Activated CD4-positive, alpha-beta T cell treated with anti-CD3 and anti-CD28 coated beads, Interleukin-2, amount 50 U/mL, for 48 hours (primary cell): ENCODE measurements around the gene IL32.

Source experiments
- DNase-seq, 2 experiments: peaks; one replicate each; pipeline ENCODE4 v3.0.0-alpha.2; 2020

Gene IL32

DNA sequence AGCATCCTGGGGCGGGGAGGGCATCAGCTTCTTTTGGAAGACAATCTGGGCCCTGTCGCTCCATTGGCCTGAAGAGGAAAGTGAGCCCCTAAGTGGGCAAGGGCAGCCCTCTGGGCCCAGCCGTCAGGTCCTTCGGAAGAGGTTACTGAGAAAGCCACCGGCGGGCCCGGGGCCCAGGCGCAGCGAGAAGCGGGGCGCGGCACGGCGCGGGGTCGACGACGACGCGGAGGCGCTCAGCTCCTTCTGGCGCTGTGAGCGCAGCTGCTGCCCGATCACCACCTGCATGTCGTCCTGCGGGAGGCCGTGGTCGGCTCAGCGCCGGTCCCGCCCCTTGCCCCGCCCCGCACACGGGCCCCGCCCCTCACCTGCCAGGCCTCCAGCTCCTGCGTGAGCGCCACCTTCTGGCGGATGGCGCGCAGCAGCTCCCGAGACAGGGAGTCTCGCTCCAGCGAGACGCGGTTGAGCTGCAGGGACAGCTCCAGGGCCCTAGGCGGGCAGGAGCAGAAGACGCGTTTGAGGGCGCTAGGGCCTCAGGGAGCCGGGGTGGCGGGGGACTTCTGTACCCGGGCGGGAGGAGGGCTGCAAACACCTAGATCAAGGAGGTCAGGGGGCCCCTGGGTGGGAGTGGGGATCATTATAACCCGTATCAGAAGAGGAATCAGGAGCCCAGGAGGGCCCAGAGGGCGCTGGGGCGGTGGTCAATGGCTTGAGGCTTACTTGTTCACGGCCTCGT, 37.3 kb upstream of the IL32 start:
- peak; percentile 91 to 92 for DNase-seq

DNA sequence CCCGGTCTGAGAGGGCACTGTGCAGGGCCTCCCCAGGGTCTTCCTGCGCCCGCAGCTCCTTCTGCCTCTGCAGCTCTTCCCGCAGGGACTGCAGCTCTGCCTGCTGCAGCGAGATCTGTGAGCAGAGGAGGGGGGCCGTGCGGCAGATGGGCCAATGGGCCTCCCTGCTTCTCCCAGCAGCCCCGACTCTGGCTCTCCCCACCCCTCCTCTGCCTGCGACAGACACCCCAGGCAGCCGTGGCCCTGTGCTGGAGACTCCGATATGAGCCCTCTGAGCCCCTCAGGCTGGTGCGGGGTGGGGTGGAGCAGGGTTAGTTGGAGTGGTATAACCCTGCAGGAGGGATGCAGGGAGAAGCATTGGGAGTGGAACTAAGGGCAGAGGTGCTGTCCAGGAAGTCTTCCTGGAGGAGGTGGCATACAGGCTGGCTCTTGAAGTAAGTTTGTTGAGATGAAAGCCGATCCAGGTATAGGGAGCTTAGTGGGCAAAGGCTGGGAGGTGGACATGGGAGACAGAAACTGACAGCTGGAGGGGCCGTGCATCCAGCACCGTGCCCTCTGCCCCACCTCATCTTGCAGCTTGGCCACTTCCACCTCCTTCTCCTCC, 36.6 kb upstream of the IL32 start:
- no peak for DNase-seq

DNA sequence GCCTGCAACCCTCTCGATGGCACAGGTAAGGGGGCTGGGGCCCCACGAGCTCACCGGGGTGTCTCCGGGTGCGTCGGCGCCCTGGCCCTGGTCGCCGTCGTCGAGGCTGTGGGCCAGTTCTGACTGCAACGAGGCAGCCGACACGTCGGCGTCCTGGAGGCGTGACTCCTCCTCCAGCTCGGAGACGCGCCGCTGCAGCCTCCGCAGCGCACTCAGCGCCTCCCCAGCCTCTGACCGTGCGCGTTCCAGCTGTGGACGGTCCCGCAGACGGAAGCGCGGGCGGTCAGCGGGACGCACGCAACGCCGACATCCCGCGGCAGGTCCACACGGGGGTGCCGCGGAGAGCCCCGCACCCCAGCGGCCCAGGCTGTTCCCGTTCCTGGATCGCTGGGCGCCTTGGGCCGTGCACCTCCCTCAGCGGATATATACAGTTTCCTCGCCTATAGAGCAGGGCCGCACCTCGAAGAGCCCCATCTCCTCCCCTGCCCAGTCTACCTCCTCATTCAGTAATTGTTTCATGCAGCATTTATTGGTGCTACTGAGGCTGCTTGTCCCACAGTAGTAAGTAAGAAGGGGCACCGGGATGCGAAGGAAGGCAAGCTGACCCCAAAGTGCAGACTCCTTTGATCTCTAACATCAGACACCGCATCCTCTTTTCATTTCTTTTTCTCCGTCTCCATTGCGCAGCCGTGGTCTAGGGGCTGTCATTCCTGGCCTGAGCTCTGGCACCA, 35.8 kb upstream of the IL32 start:
- peak; percentile 66 to 72 for DNase-seq

DNA sequence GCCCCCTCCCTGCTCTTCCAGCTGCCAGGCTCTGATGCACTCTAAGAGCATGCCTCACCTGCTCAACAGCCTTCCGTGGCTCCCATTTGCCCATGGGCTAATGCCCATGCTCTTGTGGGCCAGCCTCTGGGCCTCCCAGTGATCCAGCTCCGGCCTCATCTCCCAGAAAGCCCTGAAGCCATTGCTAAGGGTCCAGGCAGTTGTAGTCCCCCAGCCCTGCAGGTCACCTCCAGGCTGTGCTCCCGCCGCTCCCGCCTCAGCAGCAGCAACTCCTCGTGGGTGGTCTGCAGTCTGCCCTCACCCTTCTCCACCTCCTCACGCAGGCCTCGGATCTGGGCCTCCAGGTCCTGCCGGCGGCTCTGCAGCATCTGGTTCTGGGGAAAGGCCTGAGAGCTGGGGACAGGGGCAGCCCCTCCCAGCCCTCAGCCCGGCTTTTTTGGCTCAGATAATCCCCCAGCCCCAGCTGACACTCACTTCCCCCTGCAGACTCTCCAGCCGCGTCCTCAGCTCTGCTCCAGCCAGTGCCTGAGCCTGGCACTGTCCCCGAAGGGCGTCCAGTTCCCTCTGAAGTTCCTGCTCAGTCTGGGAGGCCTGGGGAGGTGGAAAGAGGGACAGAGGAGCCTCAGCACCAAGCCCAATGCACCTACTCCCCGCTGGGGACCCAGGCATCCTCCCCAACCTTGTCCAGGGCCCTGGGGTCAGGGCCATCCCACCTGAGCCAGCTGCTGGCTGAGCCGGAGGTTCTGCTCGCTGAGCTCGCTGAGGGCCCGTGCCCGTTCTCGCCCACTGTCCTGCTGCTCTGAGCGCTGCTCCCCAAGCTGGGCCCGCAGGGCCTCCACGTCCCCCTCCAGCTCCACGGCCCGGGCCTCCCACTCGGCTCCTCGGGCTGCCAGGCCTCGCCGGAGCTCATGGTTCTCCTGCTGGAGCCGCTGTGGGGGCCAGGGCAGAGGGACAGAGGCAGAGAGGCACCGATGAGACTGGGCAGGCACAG, 34.9 kb upstream of the IL32 start:
- no peak for DNase-seq

DNA sequence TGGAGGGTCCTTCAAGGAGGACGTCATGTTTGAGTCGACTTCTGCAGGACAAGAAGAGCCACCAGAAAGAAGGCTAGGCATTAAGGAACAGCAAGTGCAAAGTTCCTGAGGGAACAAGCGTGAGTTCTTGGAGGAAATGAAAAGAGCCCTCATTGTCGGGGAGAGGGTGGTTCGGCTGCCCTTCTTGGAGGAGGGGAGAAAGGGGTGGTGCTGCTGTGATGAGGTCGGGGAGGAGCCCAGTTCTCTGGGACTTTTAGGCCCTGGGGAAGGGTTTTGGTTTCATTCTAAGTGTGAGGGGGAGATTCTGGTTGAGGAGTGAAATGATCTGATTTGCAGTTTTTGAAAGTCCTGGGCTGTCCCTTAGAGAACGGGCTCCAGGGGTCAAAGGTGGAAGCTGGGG, 32.8 kb upstream of the IL32 start:
- no peak for DNase-seq

DNA sequence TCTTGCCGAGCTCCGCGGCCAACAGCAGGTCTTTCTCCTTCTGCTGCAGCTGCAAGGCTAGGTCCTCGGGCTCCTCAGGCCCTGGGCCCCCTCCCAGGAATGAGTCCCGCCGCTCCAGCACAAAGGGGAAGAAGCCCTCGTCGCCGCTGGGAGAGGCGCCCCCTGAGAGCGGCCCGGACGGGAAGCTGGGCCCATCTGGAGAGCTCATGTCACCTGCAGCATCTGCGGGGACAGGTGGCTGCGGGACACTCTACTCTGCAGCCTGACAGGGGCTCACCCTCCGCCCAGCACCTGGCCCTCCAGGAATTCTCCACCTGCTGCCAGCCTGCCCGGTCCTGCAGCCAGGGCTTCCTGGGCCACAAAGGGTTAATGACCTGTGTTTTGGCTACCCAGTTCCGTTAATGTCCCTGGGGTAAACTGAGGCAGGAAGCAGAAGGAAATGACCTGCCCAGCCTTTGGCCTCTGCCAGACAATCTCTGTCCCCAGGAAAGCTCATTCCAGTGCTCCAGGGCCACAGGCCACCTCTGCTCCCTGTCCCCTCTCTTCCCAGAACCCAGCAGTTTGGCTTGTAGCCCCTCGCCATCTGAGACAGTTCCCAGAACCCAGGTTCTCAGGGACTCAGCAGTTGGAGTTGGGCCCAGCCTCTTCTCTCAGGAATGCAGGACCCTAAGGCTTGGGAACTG, 30.0 kb upstream of the IL32 start:
- DNase-seq, result no peak

DNA sequence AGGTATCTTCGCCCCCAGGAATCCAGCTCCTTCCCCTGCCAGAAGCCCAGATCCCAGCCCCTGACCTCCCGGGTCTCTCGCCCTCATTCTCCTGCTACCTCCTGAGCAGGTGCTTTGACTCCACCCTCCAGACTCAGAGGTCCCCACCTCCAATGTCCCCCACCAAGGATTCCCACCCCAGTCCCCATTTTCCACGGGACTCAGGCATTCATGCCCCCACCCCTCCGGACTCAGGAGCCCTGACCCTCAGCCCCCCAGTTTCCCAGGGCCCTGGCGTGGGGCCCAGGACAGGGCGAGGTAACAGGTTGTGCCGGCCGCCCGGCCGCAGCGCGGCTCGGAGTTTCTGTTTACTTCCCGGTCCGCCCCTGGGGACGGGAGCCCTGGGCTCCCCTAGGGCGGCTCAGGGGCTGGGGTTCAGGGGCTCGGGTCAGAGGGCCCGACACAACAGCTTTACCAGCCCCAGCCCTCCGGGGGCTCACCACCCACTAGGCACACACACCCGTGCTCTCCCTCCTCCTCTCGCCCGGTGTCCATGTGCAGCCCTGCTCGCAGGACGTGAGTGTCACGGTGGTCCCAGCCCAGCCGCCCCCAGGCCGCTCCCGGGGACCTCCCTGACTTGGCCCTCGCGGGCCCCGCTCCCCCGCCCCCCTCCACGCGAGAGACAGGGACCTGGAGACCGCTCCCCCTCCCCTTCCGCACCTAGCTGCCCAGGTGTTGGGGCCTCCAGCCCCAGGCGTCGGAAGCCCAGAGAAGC, 29.3 kb upstream of the IL32 start:
- no peak for DNase-seq

DNA sequence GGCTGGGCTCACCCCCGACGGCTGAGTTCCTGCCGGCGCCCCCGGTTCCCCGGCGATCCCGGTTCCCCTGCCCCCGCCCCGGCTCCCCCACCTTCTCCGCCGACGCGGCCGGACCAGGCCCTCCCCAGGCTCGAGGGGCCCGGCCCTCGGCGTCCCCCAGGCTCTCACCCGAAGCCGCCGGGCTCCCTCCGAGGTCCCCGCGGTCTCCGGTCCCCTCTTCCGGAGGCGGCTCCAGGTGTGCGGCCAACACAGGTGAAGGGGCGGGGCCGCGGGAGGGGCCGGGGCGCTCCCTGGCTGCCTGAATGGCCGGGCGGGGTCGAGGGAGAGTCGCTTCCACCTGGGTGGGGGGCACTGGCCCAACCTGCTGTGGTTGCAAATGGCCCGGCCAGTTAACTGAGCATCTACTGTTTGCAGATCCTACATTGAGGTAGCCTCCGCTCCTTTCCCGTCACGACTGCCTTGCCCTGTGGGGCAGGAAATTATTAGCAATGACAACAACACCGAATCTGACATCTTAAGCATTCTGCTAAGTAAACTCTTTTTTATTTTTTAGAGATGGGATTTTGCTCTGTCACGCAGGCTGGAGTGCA, 28.6 kb upstream of the IL32 start, which contains the start of gene BICDL2:
Gene BICDL2 (minus strand): TSS at position 219 of the 590 bp plus-strand sequence. CDS start 1,448 bp downstream, outside the sequence.
- no peak for DNase-seq

DNA sequence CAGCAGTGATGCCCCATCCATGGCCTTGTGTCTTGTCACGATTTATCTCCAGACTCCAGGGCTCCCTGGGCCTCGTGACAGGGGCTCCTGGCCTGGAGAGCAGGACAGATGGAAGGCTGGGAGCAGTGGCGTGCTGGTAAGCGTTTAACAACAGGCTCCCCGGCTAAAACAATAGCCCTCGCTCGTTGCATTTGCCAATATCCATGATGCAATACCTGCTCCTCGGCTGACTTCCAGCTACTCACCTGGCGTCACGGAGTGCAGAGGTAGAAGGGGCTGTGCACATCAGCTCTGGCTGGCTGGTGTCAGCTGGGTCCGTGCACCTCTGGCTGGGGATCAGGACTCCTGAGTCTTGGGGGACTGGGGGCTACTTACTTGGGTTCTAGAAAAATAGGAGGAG, 27.2 kb upstream of the IL32 start:
- DNase-seq, result no peak

DNA sequence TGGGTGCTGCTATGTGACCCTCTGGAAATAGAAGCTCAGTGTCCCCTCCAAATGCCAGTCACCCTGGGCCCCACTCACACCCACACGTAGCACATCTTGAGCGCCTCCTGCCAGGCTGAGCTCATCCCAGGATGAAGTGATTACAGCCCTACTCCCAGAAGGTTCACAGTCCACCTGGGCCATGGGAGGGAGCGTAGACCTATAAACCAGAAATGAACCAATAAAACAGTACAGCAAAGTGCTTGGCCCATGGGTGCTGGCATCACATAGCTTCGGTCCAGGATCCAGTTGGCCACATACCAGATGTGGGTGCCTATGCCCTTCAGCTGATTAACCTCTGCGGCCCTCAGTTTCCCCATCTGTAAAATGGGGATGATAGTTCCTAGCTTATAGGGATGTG, 26.5 kb upstream of the IL32 start:
- no peak for DNase-seq

DNA sequence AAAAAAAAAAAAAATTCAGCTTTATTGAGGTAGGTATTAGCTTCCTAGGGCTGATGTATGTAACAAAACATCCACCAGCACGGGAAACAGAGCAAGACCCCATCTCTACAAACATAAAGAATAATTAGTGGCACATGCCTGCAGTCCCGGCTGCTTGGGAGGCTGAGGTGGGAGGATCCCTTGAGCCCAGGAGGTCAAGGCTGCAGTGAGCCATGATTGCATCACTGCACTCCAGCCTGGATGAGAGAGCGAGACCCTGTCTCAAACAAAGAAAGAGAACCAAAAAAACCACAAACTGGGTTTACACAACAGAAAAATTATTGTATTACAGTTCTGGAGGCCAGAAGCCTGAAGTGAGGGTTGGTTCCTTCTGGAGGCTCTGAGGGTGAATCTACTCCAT, 23.1 kb upstream of the IL32 start:
- no peak for DNase-seq

DNA sequence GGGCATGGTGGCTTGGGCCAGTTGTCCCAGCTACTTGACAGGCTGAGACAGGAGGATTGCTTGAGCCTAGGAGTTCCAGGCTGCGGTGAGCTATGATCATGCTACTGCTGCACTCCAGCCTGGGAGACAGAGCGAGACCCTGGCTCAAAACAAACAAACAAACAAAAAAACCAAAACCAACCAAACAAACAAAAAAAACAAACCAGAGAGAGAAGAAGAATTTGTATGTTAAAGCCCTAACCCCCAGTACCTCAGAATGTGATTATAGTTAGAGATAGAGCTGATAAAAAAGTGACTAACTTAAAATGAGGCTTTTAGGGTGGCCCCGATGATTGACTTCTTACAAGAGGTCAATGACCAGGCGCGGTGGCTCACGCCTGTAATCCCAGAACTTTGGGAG, 20.7 kb upstream of the IL32 start:
- no peak for DNase-seq

DNA sequence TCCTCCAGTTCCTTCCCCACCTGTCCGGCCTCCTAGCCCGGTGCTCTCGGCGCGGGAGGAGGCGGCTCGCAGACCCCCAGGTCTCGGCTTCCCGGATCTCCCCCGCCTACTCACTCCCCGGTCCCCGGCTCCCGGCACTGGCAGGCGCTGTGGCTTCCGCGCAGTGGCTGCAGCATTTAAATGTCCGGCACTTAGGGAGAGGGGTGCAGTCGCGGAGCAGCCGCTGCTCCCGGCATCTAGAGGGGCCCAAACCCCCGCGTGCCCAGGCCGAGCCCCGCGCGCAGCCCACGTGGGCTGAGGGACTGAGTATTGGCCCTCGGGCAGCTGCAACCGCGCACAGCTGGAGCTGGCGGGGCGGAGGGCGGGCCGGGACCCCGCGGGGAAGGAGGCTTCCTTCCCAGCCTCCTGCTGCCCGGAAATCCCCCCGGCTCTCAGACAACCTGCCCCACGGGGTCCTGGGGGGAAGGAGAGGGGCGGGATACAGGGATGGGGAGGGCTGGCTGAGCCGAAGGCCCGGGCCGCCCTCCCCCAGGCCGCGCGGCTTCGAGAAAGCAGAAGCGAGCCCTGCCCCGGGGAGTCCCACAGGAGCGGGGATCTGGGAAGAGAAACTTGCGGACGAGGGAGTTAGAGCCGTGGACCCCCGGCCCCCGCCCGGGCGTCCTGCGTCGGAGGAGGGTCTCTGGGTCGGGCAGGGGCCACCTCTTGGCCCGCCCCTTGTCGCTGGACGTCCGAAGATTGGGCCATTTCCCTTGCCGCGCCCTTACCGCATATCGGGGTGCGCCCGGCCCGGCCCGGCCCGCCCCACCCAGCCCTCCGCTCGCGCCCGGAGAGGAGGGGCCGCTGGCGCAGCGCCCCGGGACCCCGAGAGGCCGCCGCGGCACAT, 19.4 kb upstream of the IL32 start, which contains the start of gene MMP25:
Gene MMP25 (plus strand): TSS at position 804 of the 883 bp plus-strand sequence. CDS start 357 bp downstream, outside the sequence.
- no peak for DNase-seq

DNA sequence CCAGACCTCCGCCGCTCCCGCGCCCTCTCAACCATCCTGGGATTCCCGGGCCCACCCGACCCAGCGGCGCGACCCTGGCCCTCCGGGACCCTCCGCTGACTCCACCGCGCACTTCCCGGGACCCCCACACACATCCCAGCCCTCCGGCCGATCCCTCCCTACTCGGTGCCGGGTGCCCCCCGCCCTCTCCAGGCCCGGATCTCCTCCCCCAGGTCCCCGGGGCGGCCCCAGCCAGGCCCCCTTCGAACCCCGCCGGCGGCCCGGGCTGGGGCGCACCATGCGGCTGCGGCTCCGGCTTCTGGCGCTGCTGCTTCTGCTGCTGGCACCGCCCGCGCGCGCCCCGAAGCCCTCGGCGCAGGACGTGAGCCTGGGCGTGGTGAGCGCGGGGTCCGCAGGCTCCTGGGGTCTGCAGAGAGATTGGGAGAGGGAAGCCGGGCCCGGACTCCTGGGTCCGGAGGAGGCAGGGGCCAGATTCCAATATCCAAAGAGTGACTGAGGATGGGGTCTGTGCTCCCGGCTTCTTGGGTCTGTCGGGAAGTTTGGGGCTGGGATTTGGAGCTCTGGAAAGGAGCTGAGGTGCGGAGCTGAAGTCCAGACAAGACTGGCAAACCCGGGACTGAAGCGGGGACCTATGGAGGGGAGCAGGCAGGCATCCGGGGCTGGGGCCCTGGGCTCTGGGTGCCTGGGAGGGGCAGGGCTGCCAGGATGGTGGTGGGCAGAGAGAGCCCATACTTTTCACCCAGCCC, 18.6 kb upstream of the IL32 start:
- DNase-seq, result no peak

DNA sequence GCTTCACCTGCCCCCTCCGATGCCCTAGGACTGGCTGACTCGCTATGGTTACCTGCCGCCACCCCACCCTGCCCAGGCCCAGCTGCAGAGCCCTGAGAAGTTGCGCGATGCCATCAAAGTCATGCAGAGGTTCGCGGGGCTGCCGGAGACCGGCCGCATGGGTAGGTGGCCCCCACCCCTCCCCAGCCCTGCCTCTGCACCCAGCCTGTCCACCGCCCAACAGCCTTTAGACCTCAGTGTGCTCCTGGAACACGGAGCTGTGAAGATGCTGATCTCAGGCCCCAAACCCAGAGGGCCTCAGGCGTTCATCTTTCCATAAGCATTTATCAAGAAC, 18.1 kb upstream of the IL32 start:
- DNase-seq, result no peak

DNA sequence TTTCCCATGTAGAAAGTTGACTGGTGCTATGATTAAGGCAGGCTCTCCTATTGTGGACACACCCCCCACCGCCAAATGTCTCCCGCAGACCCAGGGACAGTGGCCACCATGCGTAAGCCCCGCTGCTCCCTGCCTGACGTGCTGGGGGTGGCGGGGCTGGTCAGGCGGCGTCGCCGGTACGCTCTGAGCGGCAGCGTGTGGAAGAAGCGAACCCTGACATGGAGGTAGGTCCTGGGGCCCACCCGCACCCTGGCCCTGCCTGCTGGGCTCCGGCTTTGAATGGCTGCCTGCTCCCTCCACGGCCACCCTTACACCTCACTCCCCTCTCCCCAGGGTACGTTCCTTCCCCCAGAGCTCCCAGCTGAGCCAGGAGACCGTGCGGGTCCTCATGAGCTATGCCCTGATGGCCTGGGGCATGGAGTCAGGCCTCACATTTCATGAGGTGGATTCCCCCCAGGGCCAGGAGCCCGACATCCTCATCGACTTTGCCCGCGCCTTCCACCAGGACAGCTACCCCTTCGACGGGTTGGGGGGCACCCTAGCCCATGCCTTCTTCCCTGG, 15.4 kb upstream of the IL32 start:
- no peak for DNase-seq

DNA sequence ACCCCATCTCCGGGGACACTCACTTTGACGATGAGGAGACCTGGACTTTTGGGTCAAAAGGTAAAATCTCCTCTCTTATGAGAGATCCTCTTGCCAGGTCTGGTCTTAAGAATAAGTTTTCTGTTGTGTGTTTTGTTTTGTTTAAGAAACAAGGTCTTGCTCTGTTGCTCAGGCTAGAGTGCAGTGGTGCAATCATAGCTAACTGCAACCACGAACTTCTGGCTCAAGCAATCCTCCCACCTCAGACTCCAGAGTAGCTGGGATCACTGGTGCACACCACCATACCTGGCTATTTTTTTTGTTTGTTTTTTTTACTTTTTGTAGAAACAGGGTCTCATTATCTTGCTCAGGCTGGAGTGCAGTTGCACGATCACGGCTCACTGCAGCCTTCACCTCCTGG, 15.0 kb upstream of the IL32 start:
- DNase-seq, result no peak

DNA sequence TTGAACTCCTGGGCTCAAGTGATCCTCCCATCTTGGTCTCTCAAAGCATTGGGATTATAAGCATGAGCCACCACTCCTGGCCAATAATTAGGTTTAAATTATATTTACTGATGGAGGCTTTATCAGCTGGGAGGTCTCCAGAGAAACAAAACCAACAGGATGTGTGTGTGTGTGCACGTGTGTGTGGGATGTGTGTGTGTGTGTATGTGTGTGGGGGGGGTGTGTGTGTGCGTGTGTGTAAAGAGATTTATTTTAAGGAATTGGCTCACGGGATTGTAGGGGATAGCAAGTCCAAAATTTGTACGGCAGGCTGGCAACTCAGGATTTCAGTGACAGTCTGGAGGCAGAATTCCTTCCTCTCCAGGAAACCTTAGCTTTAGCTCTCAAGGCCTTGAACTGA, 14.4 kb upstream of the IL32 start:
- DNase-seq, result no peak

DNA sequence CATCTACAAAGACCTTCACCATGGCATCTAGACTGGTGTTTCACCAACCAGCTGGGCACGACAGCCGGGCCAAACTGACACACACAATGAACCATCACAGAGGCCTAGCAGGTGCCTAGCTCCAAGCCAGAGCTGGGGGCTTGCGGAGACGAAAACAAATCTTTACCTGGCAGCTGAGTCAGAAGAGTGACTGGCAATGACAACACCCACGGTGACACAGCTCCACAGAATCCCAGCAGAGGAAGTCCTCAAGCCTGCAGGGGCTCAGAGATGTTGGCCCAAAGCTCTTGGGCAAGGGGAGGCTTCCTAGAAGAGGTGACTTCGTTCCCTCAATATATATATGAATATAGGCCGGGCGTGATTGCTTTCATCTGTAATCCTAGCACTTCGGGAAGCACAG, 13.9 kb upstream of the IL32 start:
- no peak for DNase-seq
